ENCODE data around the gene C10orf62. TPM values are rescaled to one million over a fixed set of nuclear protein-coding genes. Genes with fewer than 3 reads are reported as not detected.
A peak's percentile ranks its signal among the peaks of the same experiment; 100 is the strongest.

The C10orf62 gene
- total RNA-seq, 1 donor from 2014 or later = 0.34 TPM

DNA sequence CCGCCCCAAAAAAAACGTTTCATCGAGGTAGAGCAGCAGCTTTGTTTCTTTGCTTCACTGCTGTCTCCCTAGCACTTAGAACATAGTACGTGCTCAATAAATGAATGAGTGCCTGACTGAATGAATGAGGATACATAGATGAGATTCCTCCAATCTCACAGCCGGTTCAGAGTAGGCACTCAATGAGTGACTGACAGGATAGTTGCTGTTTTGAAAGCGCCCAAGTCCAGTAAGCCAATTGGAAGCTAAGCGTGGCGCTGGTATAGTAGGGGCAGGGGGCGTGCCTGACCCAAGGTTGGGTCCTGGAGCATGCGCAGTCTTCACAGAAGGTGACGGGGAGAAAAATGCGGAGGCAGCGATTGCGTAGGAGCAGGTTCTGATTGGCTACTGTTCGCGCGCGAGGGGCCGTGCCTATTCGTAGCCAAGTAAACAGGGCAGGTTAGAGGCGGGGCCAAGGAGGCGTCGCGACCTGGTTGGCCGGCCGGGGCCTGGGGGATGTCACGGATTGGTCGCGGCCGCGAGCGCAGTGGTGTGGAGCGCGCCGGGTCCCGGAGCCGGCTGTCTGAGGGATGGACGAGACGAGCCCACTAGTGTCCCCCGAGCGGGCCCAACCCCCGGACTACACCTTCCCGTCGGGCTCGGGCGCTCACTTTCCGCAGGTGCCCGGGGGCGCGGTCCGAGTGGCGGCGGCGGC, 50.8 kb downstream of the C10orf62 start, which contains the start of gene PI4K2A:
TSS of gene PI4K2A (plus strand) at position 498 of the 694 bp plus-strand sequence. CDS start at position 570, 72 bp downstream.
- H3K36me3 Mint-ChIP-seq = peaks cover 8% of the 10 kb centered on the region
- H3K27ac Mint-ChIP-seq = peak within 1 kb of the TSS; percentile 96
- peaks cover 20% of the 10 kb centered on the region for H3K4me1 Mint-ChIP-seq (ENCODE audit: unreplicated experiment)
- H3K9me3 Mint-ChIP-seq = no peaks in the 10 kb centered on the region
- TF ChIP-seq, protein P1, sequence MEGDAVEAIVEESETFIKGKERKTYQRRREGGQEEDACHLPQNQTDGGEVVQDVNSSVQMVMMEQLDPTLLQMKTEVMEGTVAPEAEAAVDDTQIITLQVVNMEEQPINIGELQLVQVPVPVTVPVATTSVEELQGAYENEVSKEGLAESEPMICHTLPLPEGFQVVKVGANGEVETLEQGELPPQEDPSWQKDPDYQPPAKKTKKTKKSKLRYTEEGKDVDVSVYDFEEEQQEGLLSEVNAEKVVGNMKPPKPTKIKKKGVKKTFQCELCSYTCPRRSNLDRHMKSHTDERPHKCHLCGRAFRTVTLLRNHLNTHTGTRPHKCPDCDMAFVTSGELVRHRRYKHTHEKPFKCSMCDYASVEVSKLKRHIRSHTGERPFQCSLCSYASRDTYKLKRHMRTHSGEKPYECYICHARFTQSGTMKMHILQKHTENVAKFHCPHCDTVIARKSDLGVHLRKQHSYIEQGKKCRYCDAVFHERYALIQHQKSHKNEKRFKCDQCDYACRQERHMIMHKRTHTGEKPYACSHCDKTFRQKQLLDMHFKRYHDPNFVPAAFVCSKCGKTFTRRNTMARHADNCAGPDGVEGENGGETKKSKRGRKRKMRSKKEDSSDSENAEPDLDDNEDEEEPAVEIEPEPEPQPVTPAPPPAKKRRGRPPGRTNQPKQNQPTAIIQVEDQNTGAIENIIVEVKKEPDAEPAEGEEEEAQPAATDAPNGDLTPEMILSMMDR (conservative IDR thresholded peaks at IDR 0.05) = no peak
- peak within 1 kb of the TSS; percentile 99 for H3K4me3 Mint-ChIP-seq
- no peaks in the 10 kb centered on the region for H3K27me3 Mint-ChIP-seq
- DNase-seq (ENCODE audit: extremely low spot score, unreplicated experiment) = peak; percentile 98

Other genes with a start within 250 kb of the C10orf62 start
- gene RRP12, start 188.4 kb upstream of the C10orf62 start, total RNA-seq (ENCODE audit: low replicate concordance) = 34.5 and 41.6 TPM in 2 replicates
- 200 and 207 TPM in 2 replicates for gene PGAM1, start 163.5 kb upstream of the C10orf62 start, total RNA-seq (ENCODE audit: low replicate concordance)
- gene EXOSC1, start 143.7 kb upstream of the C10orf62 start, total RNA-seq (ENCODE audit: low replicate concordance) = 34.8 and 36.1 TPM in 2 replicates
- gene ZDHHC16, start 143.5 kb upstream of the C10orf62 start, total RNA-seq (ENCODE audit: low replicate concordance) = 50.7 and 53.7 TPM in 2 replicates
- 85.9 and 94.8 TPM in 2 replicates for gene MMS19, start 91.3 kb upstream of the C10orf62 start, total RNA-seq (ENCODE audit: low replicate concordance)
- 11.6 and 16.1 TPM in 2 replicates for gene UBTD1, start 90.8 kb upstream of the C10orf62 start, total RNA-seq (ENCODE audit: low replicate concordance)
- gene ANKRD2, start 16.9 kb upstream of the C10orf62 start, total RNA-seq (ENCODE audit: low replicate concordance) = 0.19 TPM in 1 of 2 replicates, not detected in the other
- gene HOGA1, start 5.3 kb upstream of the C10orf62 start, total RNA-seq (ENCODE audit: low replicate concordance) = 0.57 and 2.1 TPM in 2 replicates
- 9.0 and 15.8 TPM in 2 replicates for gene MORN4, start 43.8 kb downstream of the C10orf62 start, total RNA-seq (ENCODE audit: low replicate concordance)
- gene PI4K2A, start 51.0 kb downstream of the C10orf62 start, total RNA-seq (ENCODE audit: low replicate concordance) = 18.7 and 19.3 TPM in 2 replicates
- 7.8 and 16.2 TPM in 2 replicates for gene AVPI1, start 97.5 kb downstream of the C10orf62 start, total RNA-seq (ENCODE audit: low replicate concordance)
- 16.8 and 43.7 TPM in 2 replicates for gene MARVELD1, start 124.0 kb downstream of the C10orf62 start, total RNA-seq (ENCODE audit: low replicate concordance)
- 25.6 and 28.8 TPM in 2 replicates for gene ZFYVE27, start 147.4 kb downstream of the C10orf62 start, total RNA-seq (ENCODE audit: low replicate concordance)
- gene SFRP5, start 182.3 kb downstream of the C10orf62 start, total RNA-seq (ENCODE audit: low replicate concordance) = 5.7 and 9.6 TPM in 2 replicates